ENCODE measurements around the gene SLC6A8. TPM values are rescaled to one million over a fixed set of nuclear protein-coding genes. Genes with fewer than 3 reads are reported as not detected.

SLC6A8 gene
- polyA plus RNA-seq, 2 of the 4 experiments (the other 2 are of a cell fraction), result 2.0 to 6.1 TPM

DNA sequence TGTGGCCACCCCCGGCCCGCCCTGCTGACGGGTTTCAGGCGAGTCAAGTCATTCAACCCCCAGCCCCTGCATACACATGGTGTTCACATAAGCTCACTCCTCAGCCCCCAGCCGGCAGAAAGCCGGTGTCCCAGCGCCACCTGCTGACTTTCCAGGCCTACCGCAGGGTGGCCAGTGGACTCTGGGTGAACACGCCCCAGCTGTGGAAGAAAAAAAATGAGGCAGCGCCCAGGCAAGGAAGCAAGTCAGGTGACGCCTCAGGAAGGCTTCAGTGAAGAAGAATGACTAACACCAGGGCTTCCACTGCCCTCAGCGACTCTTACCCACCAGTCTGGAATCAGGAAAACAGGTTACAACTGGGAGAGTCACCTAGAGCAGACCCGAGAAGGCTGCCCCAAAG, 20.7 kb downstream of the SLC6A8 start (continued):
- TF ChIP-seq, protein P1, sequence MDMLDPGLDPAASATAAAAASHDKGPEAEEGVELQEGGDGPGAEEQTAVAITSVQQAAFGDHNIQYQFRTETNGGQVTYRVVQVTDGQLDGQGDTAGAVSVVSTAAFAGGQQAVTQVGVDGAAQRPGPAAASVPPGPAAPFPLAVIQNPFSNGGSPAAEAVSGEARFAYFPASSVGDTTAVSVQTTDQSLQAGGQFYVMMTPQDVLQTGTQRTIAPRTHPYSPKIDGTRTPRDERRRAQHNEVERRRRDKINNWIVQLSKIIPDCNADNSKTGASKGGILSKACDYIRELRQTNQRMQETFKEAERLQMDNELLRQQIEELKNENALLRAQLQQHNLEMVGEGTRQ (IDR thresholded peaks at IDR 0.05), result peak; percentile 66; the same call in 1 of the 2 replicates
- no peak for TF ChIP-seq NR3C1 (IDR thresholded peaks at IDR 0.05)
- TF ChIP-seq MAX (IDR thresholded peaks at IDR 0.05), result 0 out of 2 replicates have a peak, but pooled peaks have one; percentile 25
- TF ChIP-seq, protein P2, sequence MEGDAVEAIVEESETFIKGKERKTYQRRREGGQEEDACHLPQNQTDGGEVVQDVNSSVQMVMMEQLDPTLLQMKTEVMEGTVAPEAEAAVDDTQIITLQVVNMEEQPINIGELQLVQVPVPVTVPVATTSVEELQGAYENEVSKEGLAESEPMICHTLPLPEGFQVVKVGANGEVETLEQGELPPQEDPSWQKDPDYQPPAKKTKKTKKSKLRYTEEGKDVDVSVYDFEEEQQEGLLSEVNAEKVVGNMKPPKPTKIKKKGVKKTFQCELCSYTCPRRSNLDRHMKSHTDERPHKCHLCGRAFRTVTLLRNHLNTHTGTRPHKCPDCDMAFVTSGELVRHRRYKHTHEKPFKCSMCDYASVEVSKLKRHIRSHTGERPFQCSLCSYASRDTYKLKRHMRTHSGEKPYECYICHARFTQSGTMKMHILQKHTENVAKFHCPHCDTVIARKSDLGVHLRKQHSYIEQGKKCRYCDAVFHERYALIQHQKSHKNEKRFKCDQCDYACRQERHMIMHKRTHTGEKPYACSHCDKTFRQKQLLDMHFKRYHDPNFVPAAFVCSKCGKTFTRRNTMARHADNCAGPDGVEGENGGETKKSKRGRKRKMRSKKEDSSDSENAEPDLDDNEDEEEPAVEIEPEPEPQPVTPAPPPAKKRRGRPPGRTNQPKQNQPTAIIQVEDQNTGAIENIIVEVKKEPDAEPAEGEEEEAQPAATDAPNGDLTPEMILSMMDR (IDR thresholded peaks at IDR 0.05), result peak; percentile 63
- no peak for TF ChIP-seq FOSB (CRISPR knock-in tag; IDR thresholded peaks at IDR 0.05)
- no peak for TF ChIP-seq MAZ (IDR thresholded peaks at IDR 0.05; ENCODE audit: borderline replicate concordance, low read depth, low read length)
- TF ChIP-seq FOSL2 (IDR thresholded peaks at IDR 0.05), result no peak
- TF ChIP-seq FOSL2 (CRISPR knock-in tag; IDR thresholded peaks at IDR 0.05), result no peak
- TF ChIP-seq CBX2 (IDR thresholded peaks at IDR 0.05; ENCODE audit: borderline replicate concordance, low read depth), result no peak
- TF ChIP-seq ESRRA (IDR thresholded peaks at IDR 0.05; ENCODE audit: borderline replicate concordance, low read length), result no peak

GRCh38 chrX:153709726-153710674, 22.3 kb downstream of the SLC6A8 start:
- peaks cover 11% of the 10 kb centered on the region; the same call in 2 of the 3 replicates for H3K4me1 ChIP-seq
- no peak for TF ChIP-seq HEYL (CRISPR knock-in tag; IDR thresholded peaks at IDR 0.05)
- no peak for TF ChIP-seq HOXB13 (CRISPR knock-in tag; IDR thresholded peaks at IDR 0.05; ENCODE audit: low read depth)
- no peak overlapping the region for H3K27ac ChIP-seq
- H3K9me3 ChIP-seq, result no peaks in the 10 kb centered on the region
- ATAC-seq (no peak), DNase-seq (ENCODE audit: low read depth in 1 of 2, low spot score in 1 of 2) (no peak), FAIRE-seq (no peak)
- 87% methylated on average over 14 of the region's 27 CpGs for WGBS (ENCODE audit: missing lambda C conversion rate)
- H3K4me3 ChIP-seq, result no peak overlapping the region
- H3K4me2 ChIP-seq, result no peak overlapping the region
- POLR2A ChIA-PET, result no interaction called here
- CTCF ChIA-PET, result interaction anchor here (0.6 to 4.7 kb wide), 8 partner anchors 9 to 239 kb away, joined by 3 to 27 read pairs (median 9); no protein-coding TSS in a partner anchor

GRCh38 chrX:153714256-153714655, 26.5 kb downstream of the SLC6A8 start:
- Histone ChIP-seq H3K4me3 (no peak overlapping the region), H3K27ac (no peak overlapping the region), H3K4me1 (peaks cover under 1% of the 10 kb centered on the region; the same call in 1 of the 3 replicates), H3K9me3 (no peaks in the 10 kb centered on the region), H3K4me2 (no peak overlapping the region)
- WGBS (ENCODE audit: missing lambda C conversion rate), result 94% methylated on average over 3 of the region's 3 CpGs
- FAIRE-seq (peak; percentile 61), ATAC-seq (no peak), DNase-seq (ENCODE audit: low read depth in 1 of 2, low spot score in 1 of 2) (no peak)
- no peak for TF ChIP-seq MAX (IDR thresholded peaks at IDR 0.05)
- TF ChIP-seq RCOR1 (IDR thresholded peaks at IDR 0.05; ENCODE audit: low read depth, low read length), result no peak
- no peak for TF ChIP-seq FOXS1 (CRISPR knock-in tag; IDR thresholded peaks at IDR 0.05)
- TF ChIP-seq, protein P1 (IDR thresholded peaks at IDR 0.05), result no peak
- no peak for TF ChIP-seq HOXB13 (CRISPR knock-in tag; IDR thresholded peaks at IDR 0.05; ENCODE audit: low read depth)
- no peak for TF ChIP-seq CBX2 (IDR thresholded peaks at IDR 0.05; ENCODE audit: borderline replicate concordance, low read depth)
- no peak for TF ChIP-seq CBX8 (IDR thresholded peaks at IDR 0.05)
- TF ChIP-seq, protein P3, sequence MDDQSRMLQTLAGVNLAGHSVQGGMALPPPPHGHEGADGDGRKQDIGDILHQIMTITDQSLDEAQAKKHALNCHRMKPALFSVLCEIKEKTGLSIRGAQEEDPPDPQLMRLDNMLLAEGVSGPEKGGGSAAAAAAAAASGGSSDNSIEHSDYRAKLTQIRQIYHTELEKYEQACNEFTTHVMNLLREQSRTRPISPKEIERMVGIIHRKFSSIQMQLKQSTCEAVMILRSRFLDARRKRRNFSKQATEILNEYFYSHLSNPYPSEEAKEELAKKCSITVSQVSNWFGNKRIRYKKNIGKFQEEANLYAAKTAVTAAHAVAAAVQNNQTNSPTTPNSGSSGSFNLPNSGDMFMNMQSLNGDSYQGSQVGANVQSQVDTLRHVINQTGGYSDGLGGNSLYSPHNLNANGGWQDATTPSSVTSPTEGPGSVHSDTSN (IDR thresholded peaks at IDR 0.05), result no peak
- TF ChIP-seq HDAC2 (IDR thresholded peaks at IDR 0.05), result no peak
- no peak for TF ChIP-seq FOSB (CRISPR knock-in tag; IDR thresholded peaks at IDR 0.05)
- no peak for TF ChIP-seq CEBPB (IDR thresholded peaks at IDR 0.05)
- TF ChIP-seq MYC (IDR thresholded peaks at IDR 0.05; ENCODE audit: borderline replicate concordance, low read length), result no peak
- ChIA-PET CTCF (interaction anchor here (1.6 to 2.3 kb wide), 2 partner anchors 8 to 104 kb away, joined by 4 to 7 read pairs; no protein-coding TSS in a partner anchor), POLR2A (interaction anchor here (0.6 kb wide), 1 partner anchor 268 kb away, joined by 3 read pairs; no protein-coding TSS in a partner anchor)

Measured in A549 (cell line).